Stimulated activated CD4-positive, alpha-beta T cell treated with anti-CD3 and anti-CD28 coated beads, TNF-alpha, amount 100 ng/mL, for 48 hours (primary cell): Measurements from ENCODE around the gene SPDYC.
A peak's percentile ranks its signal among the peaks of the same experiment; 100 is the strongest.
"Not testable (repeated sequence)": the region's sequence is repeated elsewhere in the genome, so short reads cannot be mapped to it uniquely, and the experiment has no call there.

Experiments used
- DNase-seq, 3 donors: peaks; one replicate each; pipeline ENCODE4 v3.0.0-alpha.2; 2020; ENCODE audit warnings: low read depth in 3 of 3

The SPDYC gene

GRCh38 chr11:65169164-65169641 is 830 bp upstream of the SPDYC start:
- no peak for DNase-seq

- DNase-seq = no peak
Observed at GRCh38 chr11:65172600-65172999, 2.6 kb downstream of the SPDYC start.

GRCh38 chr11:65174571-65175010 is 4.6 kb downstream of the SPDYC start:
- not testable (repeated sequence) for DNase-seq

GRCh38 chr11:65180877-65181568 is 11.0 kb downstream of the SPDYC start:
- peak; percentile 39 to 53 (median 48) for DNase-seq

GRCh38 chr11:65181569-65182257 is 11.7 kb downstream of the SPDYC start, which contains the start of gene CAPN1:
TSS of gene CAPN1 (plus strand) at chr11:65181928. CDS start at chr11:65182702, 774 bp downstream.
- DNase-seq = peak; percentile 63 to 76 (median 72)

- DNase-seq = no peak
Observed at GRCh38 chr11:65182258-65183170, 12.5 kb downstream of the SPDYC start.

- DNase-seq = no peak
Observed at GRCh38 chr11:65183201-65183891, 13.3 kb downstream of the SPDYC start.

- DNase-seq = no peak
Observed at GRCh38 chr11:65184146-65184545, 14.1 kb downstream of the SPDYC start.

GRCh38 chr11:65185171-65185570 is 15.1 kb downstream of the SPDYC start:
- DNase-seq = no peak

- DNase-seq = no peak
Observed at GRCh38 chr11:65185869-65186341, 15.9 kb downstream of the SPDYC start.

- no peak for DNase-seq
Observed at GRCh38 chr11:65186701-65187100, 16.7 kb downstream of the SPDYC start.

- no peak for DNase-seq
Observed at GRCh38 chr11:65187146-65187675, 17.2 kb downstream of the SPDYC start.

GRCh38 chr11:65187971-65188461 is 18.0 kb downstream of the SPDYC start:
- DNase-seq = no peak

- no peak for DNase-seq
Observed at GRCh38 chr11:65188486-65188885, 18.5 kb downstream of the SPDYC start.

GRCh38 chr11:65189191-65189590 is 19.2 kb downstream of the SPDYC start:
- no peak for DNase-seq

GRCh38 chr11:65194564-65194963 is 24.5 kb downstream of the SPDYC start:
- no peak for DNase-seq

GRCh38 chr11:65204143-65204542 is 34.1 kb downstream of the SPDYC start:
- no peak for DNase-seq

- peak in 1 of 3 donors; percentile 34 for DNase-seq
Observed at GRCh38 chr11:65204646-65205601, 34.9 kb downstream of the SPDYC start.

- DNase-seq = no peak
Observed at GRCh38 chr11:65205602-65205967, 35.6 kb downstream of the SPDYC start.

- DNase-seq = no peak
Observed at GRCh38 chr11:65206441-65206841, 36.4 kb downstream of the SPDYC start.
